ENCODE results near the gene ANO7. TPM values are rescaled to one million over a fixed set of nuclear protein-coding genes. Genes with fewer than 3 reads are reported as not detected.

The ANO7 gene
- total RNA-seq, 1 experiment from 2014 or later = 0.84 TPM

DNA sequence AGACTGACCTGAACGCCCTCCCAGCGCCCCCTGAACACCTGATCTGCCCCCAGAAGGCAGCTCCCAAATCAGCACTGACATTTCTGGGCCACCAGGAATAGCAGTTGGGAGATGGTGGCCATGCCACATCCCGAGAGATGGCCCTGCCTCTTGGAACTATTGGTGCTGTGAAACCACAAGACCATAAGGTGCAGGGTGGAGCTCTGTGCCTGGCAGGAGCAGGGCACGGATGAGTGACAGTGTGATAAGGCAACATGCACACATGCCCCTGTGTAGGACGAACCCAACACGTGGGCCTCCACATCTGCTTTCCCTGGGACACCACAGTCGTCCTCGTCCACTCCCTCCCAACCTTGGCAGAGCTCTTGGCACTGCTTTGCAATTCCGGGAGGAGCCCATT, 26.9 kb downstream of the ANO7 start:
- Histone ChIP-seq H3K27ac (ENCODE audit: low read depth, low read length) (no peak overlapping the region), H3K4me3 (replicated peaks in 1 of 2; ENCODE audit: low read depth in 1 of 2, low read length in 2 of 2) (no peak overlapping the region), H3K36me3 (ENCODE audit: control insufficient read depth in 1 of 2, insufficient read depth in 2 of 2, low read length in 2 of 2) (no peaks in the 10 kb centered on the region), H4K20me1 (ENCODE audit: insufficient read depth) (no peaks in the 10 kb centered on the region), H3K4me2 (ENCODE audit: low read length) (no peak overlapping the region), H3K9me2 (ENCODE audit: insufficient read depth) (no peaks in the 10 kb centered on the region), H3K9ac (ENCODE audit: low read length) (no peak overlapping the region), H3K9me3 (ENCODE audit: control insufficient read depth in 1 of 2, insufficient read depth in 1 of 2, low read depth in 1 of 2, low read length in 2 of 2) (no peaks in the 10 kb centered on the region), H3K27me3 (ENCODE audit: insufficient read depth, low read length) (no peaks in the 10 kb centered on the region), H3K79me2 (ENCODE audit: insufficient read depth, low read length) (no peaks in the 10 kb centered on the region), H3K4me1 (ENCODE audit: control insufficient read depth in 1 of 2, insufficient read depth in 2 of 2, low read length in 2 of 2) (peaks cover 7 to 9% of the 10 kb centered on the region in 2 experiments; a peak in 3 of 4 replicates), H2AFZ (ENCODE audit: low read depth, low read length, poor library complexity, severe bottlenecking) (no peak overlapping the region)
- ChIA-PET RAD21 (ENCODE audit: low non-redundant PET in 1 of 2, low total read pairs in 2 of 2, uncharacterized antibody in 2 of 2, unreplicated experiment in 2 of 2) (no interaction called here), CTCF (no interaction called here), POLR2A (no interaction called here)
- DNase-seq (ENCODE audit: low read depth, low spot score) (no peak), ATAC-seq (no peak)
- no TSS peak for BruUV-seq (replicated peaks)
- intact Hi-C loops (cut with micrococcal nuclease) = no loop called here
- no peak for TF ChIP-seq RAD21 (IDR thresholded peaks at IDR 0.05; ENCODE audit: low read depth)
- TF ChIP-seq POLR2A (IDR thresholded peaks at IDR 0.05; ENCODE audit: borderline replicate concordance, extremely low read depth, insufficient read depth, insufficient read length) = no peak
- no peak for TF ChIP-seq JUND (IDR thresholded peaks at IDR 0.05)
- TF ChIP-seq, protein P1, sequence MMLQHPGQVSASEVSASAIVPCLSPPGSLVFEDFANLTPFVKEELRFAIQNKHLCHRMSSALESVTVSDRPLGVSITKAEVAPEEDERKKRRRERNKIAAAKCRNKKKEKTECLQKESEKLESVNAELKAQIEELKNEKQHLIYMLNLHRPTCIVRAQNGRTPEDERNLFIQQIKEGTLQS (IDR thresholded peaks at IDR 0.05) = no peak
- no peak for TF ChIP-seq ZNF274 (IDR thresholded peaks at IDR 0.05; ENCODE audit: low read depth, low read length)
- no peak for TF ChIP-seq CEBPB (IDR thresholded peaks at IDR 0.05; ENCODE audit: low read depth)
- no peak for TF ChIP-seq ELF1 (IDR thresholded peaks at IDR 0.05; ENCODE audit: borderline replicate concordance, low read depth)

DNA sequence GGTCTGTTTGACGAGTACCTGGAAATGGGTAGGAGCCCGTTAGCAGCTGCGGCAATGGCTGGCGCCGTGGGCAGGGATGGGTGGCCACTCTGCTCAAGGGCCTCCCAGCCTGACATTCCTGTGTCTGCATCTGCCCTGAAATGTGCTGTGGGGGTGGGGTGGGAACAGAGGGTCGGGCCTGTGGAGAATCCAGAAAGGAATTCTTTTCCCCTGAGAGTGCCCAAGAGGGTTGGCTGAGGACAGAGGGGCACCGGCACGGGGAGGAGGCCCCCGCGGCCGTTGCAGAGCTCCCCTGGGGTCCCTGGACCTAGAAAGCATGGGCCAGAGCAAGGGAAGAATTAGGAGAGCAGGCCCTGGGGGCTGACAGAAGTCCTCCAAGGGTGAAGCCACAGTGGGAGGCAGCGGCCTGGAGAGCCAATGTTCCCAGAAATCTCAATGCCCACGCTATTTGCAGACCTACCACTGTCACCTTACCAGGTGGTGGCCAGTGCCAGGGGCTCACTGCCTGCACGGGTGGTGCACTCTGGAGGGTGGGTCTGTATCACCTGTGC, 27.8 kb downstream of the ANO7 start:
- peaks cover 7 to 9% of the 10 kb centered on the region in 2 experiments; a peak in 3 of 4 replicates for H3K4me1 ChIP-seq (ENCODE audit: control insufficient read depth in 1 of 2, insufficient read depth in 2 of 2, low read length in 2 of 2)
- intact Hi-C loops (cut with micrococcal nuclease) = no loop called here
- no peaks in the 10 kb centered on the region for H3K27me3 ChIP-seq (ENCODE audit: insufficient read depth, low read length)
- H2AFZ ChIP-seq (ENCODE audit: low read depth, low read length, poor library complexity, severe bottlenecking) = no peak overlapping the region
- no peak overlapping the region for H3K4me3 ChIP-seq (replicated peaks in 1 of 2; ENCODE audit: low read depth in 1 of 2, low read length in 2 of 2)
- ChIA-PET RAD21 (ENCODE audit: low non-redundant PET in 1 of 2, low total read pairs in 2 of 2, uncharacterized antibody in 2 of 2, unreplicated experiment in 2 of 2) (no interaction called here), POLR2A (interaction anchor here (0.5 kb wide), 1 partner anchor 292 kb away, joined by 3 read pairs; no protein-coding TSS in a partner anchor), CTCF (no interaction called here)
- no peak overlapping the region for H3K4me2 ChIP-seq (ENCODE audit: low read length)
- DNase-seq (ENCODE audit: low read depth, low spot score) (no peak), ATAC-seq (no peak)
- BruUV-seq (replicated peaks) = no TSS peak
- H3K9ac ChIP-seq (ENCODE audit: low read length) = no peak overlapping the region
- H3K9me2 ChIP-seq (ENCODE audit: insufficient read depth) = no peaks in the 10 kb centered on the region
- H3K9me3 ChIP-seq (ENCODE audit: control insufficient read depth in 1 of 2, insufficient read depth in 1 of 2, low read depth in 1 of 2, low read length in 2 of 2) = no peaks in the 10 kb centered on the region
- H3K36me3 ChIP-seq (ENCODE audit: control insufficient read depth in 1 of 2, insufficient read depth in 2 of 2, low read length in 2 of 2) = no peaks in the 10 kb centered on the region
- H3K27ac ChIP-seq (ENCODE audit: low read depth, low read length) = no peak overlapping the region
- H3K79me2 ChIP-seq (ENCODE audit: insufficient read depth, low read length) = no peaks in the 10 kb centered on the region
- H4K20me1 ChIP-seq (ENCODE audit: insufficient read depth) = no peaks in the 10 kb centered on the region
- TF ChIP-seq, protein P2, sequence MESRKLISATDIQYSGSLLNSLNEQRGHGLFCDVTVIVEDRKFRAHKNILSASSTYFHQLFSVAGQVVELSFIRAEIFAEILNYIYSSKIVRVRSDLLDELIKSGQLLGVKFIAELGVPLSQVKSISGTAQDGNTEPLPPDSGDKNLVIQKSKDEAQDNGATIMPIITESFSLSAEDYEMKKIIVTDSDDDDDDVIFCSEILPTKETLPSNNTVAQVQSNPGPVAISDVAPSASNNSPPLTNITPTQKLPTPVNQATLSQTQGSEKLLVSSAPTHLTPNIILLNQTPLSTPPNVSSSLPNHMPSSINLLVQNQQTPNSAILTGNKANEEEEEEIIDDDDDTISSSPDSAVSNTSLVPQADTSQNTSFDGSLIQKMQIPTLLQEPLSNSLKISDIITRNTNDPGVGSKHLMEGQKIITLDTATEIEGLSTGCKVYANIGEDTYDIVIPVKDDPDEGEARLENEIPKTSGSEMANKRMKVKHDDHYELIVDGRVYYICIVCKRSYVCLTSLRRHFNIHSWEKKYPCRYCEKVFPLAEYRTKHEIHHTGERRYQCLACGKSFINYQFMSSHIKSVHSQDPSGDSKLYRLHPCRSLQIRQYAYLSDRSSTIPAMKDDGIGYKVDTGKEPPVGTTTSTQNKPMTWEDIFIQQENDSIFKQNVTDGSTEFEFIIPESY (IDR thresholded peaks at IDR 0.05; ENCODE audit: extremely low read depth, insufficient replicate concordance, low read length) = no peak
- TF ChIP-seq SRF (IDR thresholded peaks at IDR 0.05; ENCODE audit: low read depth) (no peak), SP1 (IDR thresholded peaks at IDR 0.05; ENCODE audit: low read depth) (no peak), JUND (IDR thresholded peaks at IDR 0.05) (no peak), CBX3 (IDR thresholded peaks at IDR 0.05; ENCODE audit: low read depth) (no peak), EZH2phosphoT487 (IDR thresholded peaks at IDR 0.05; ENCODE audit: borderline replicate concordance) (no peak)
- TF ChIP-seq, protein P3, sequence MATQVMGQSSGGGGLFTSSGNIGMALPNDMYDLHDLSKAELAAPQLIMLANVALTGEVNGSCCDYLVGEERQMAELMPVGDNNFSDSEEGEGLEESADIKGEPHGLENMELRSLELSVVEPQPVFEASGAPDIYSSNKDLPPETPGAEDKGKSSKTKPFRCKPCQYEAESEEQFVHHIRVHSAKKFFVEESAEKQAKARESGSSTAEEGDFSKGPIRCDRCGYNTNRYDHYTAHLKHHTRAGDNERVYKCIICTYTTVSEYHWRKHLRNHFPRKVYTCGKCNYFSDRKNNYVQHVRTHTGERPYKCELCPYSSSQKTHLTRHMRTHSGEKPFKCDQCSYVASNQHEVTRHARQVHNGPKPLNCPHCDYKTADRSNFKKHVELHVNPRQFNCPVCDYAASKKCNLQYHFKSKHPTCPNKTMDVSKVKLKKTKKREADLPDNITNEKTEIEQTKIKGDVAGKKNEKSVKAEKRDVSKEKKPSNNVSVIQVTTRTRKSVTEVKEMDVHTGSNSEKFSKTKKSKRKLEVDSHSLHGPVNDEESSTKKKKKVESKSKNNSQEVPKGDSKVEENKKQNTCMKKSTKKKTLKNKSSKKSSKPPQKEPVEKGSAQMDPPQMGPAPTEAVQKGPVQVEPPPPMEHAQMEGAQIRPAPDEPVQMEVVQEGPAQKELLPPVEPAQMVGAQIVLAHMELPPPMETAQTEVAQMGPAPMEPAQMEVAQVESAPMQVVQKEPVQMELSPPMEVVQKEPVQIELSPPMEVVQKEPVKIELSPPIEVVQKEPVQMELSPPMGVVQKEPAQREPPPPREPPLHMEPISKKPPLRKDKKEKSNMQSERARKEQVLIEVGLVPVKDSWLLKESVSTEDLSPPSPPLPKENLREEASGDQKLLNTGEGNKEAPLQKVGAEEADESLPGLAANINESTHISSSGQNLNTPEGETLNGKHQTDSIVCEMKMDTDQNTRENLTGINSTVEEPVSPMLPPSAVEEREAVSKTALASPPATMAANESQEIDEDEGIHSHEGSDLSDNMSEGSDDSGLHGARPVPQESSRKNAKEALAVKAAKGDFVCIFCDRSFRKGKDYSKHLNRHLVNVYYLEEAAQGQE (IDR thresholded peaks at IDR 0.05; ENCODE audit: low read depth) = no peak
